ENCODE data around the gene OPCML. TPM values are rescaled to one million over a fixed set of nuclear protein-coding genes. Genes with fewer than 3 reads are reported as not detected.

The OPCML gene
- polyA plus RNA-seq, 4 donors = 14.9 to 18.5 (median 15.9) TPM

GRCh38 chr11:133149698-133150097 lies 382.6 kb downstream of the OPCML start:
- DNase-seq (ENCODE audit: low read depth in 4 of 4, low spot score in 3 of 4) = no peak

GRCh38 chr11:133147625-133148024 lies 384.7 kb downstream of the OPCML start:
- DNase-seq (ENCODE audit: low read depth in 4 of 4, low spot score in 3 of 4) = no peak

GRCh38 chr11:133146697-133147306 lies 385.5 kb downstream of the OPCML start:
- no peak for DNase-seq (ENCODE audit: low read depth in 4 of 4, low spot score in 3 of 4)

- no peak for DNase-seq (ENCODE audit: low read depth in 4 of 4, low spot score in 3 of 4)
Observed at GRCh38 chr11:133137939-133138338, 394.4 kb downstream of the OPCML start.

GRCh38 chr11:133137270-133137669 lies 395.0 kb downstream of the OPCML start:
- no peak for DNase-seq (ENCODE audit: low read depth in 4 of 4, low spot score in 3 of 4)

GRCh38 chr11:133136376-133136775 lies 395.9 kb downstream of the OPCML start:
- DNase-seq (ENCODE audit: low read depth in 4 of 4, low spot score in 3 of 4) = no peak

- DNase-seq (ENCODE audit: low read depth in 4 of 4, low spot score in 3 of 4) = peak; percentile 58 to 67 (median 61)
Observed at GRCh38 chr11:133134314-133135173, 397.8 kb downstream of the OPCML start.

GRCh38 chr11:133133606-133134005 lies 398.7 kb downstream of the OPCML start:
- DNase-seq (ENCODE audit: low read depth in 4 of 4, low spot score in 3 of 4) = no peak

GRCh38 chr11:133133050-133133449 lies 399.3 kb downstream of the OPCML start:
- no peak for DNase-seq (ENCODE audit: low read depth in 4 of 4, low spot score in 3 of 4)

- no peak for DNase-seq (ENCODE audit: low read depth in 4 of 4, low spot score in 3 of 4)
Observed at GRCh38 chr11:133127741-133128140, 404.6 kb downstream of the OPCML start.

GRCh38 chr11:133123796-133124195 lies 408.5 kb downstream of the OPCML start:
- no peak for DNase-seq (ENCODE audit: low read depth in 4 of 4, low spot score in 3 of 4)

GRCh38 chr11:133123366-133123765 lies 408.9 kb downstream of the OPCML start:
- DNase-seq (ENCODE audit: low read depth in 4 of 4, low spot score in 3 of 4) = no peak

GRCh38 chr11:133122256-133122655 lies 410.0 kb downstream of the OPCML start:
- no peak for DNase-seq (ENCODE audit: low read depth in 4 of 4, low spot score in 3 of 4)

GRCh38 chr11:133118563-133119268 lies 413.6 kb downstream of the OPCML start:
- no peak for DNase-seq (ENCODE audit: low read depth in 4 of 4, low spot score in 3 of 4)

GRCh38 chr11:133115099-133115498 lies 417.2 kb downstream of the OPCML start:
- DNase-seq (ENCODE audit: low read depth in 4 of 4, low spot score in 3 of 4) = no peak

- DNase-seq (ENCODE audit: low read depth in 4 of 4, low spot score in 3 of 4) = no peak
Observed at GRCh38 chr11:133107763-133108162, 424.5 kb downstream of the OPCML start.

- no peak for DNase-seq (ENCODE audit: low read depth in 4 of 4, low spot score in 3 of 4)
Observed at GRCh38 chr11:133107136-133107535, 425.2 kb downstream of the OPCML start.

- no peak for DNase-seq (ENCODE audit: low read depth in 4 of 4, low spot score in 3 of 4)
Observed at GRCh38 chr11:133106417-133106816, 425.9 kb downstream of the OPCML start.

GRCh38 chr11:133104009-133104744 lies 428.1 kb downstream of the OPCML start:
- no peak for DNase-seq (ENCODE audit: low read depth in 4 of 4, low spot score in 3 of 4)

- no peak for DNase-seq (ENCODE audit: low read depth in 4 of 4, low spot score in 3 of 4)
Observed at GRCh38 chr11:133096981-133097380, 435.3 kb downstream of the OPCML start.

- no peak for DNase-seq (ENCODE audit: low read depth in 4 of 4, low spot score in 3 of 4)
Observed at GRCh38 chr11:133086518-133086917, 445.8 kb downstream of the OPCML start.
